HG02943 (cell line): ENCODE measurements around the gene NOMO2.
"Not testable (repeated sequence)": the region's sequence is repeated elsewhere in the genome, so short reads cannot be mapped to it uniquely, and the experiment has no call there.

Experiments
- ATAC-seq: cut with Tn5 transposase; IDR thresholded peaks from one replicate; pipeline ENCODE4 v1.9.1; 2021; ENCODE audit warnings: mild to moderate bottlenecking, low read depth, moderate library complexity; ENCODE audit not compliant: unreplicated experiment

Gene NOMO2

GRCh38 chr16:18561727-18562314 is at the start of gene NOMO2:
NOMO2 (minus strand) TSS chr16:18562097; CDS start chr16:18562040, 57 bp downstream.
- peak; percentile 95 for ATAC-seq

GRCh38 chr16:18610147-18610803 is 48.4 kb upstream of the NOMO2 start:
- ATAC-seq = not testable (repeated sequence)

DNA sequence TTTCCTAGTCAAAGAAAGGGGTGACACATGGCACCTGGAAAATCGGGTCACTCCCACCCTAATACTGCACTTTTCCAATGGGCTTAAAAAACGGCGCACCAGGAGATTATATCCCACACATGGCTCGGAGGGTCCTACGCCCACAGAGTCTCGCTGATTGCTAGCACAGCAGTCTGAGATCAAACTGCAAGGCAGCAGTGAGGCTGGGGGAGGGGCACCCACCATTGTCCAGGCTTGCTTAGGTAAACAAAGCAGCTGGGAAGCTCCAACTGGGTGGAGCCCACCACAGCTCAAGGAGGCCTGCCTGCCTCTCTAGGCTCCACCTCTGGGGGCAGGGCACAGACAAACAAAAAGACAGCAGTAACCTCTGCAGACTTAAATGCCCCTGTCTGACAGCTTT is 46.4 kb upstream of the NOMO2 start:
- not testable (repeated sequence) for ATAC-seq

DNA sequence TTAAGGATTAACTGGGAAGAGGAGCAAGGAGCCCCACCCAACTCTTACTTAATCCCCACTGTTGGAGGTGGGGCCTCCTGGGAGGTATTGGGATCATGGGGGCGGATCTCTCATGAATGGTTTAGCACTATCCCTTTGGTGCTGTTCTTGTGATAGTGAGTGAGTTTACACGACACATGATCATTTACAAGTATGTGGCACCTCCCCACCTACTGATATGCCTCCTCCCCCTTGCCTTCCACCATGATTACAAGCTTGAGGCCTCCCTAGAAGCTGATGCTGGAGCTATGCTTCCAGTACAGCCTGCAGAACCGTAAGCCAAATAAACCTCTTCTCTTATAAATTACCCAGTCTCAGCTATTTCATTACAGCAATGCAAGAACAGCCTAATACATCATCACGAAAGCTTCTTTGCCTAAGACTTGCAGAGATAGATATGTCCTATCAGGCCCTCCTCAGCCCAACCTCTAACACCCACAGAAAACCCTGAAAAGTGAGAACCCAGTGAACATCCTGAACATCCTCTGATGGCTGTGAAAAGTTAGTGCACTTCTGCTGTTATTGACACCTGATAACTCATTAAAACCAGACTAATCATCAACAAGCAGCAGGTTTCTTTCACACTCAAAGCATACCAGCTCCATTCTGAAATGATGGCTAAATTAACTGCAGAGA is 41.8 kb upstream of the NOMO2 start:
- ATAC-seq = not testable (repeated sequence)

- not testable (repeated sequence) for ATAC-seq
These were observed 36.7 kb upstream of the NOMO2 start for GRCh38 chr16:18598582-18598981.

- not testable (repeated sequence) for ATAC-seq
These were observed 35.8 kb upstream of the NOMO2 start for GRCh38 chr16:18597734-18598133.

DNA sequence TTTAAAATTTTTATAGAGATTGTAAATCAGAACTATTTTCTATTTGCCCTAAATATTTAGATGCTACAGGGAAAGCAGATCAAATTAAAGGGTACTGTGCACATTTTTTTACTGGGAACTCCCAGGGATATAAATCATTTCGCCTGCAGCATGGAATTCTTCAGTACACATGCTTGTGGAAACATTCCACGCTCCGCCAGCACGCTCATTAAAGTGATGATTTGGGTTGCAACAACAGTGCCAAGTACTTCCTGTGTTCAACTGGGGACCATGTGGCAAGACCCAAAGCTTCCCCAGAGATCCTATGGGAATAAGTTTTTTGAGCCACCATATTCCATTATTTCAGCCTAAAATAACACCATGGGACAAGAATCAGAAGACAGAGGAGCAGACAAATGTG is 35.4 kb upstream of the NOMO2 start:
- not testable (repeated sequence) for ATAC-seq

GRCh38 chr16:18595796-18596195 is 33.9 kb upstream of the NOMO2 start:
- not testable (repeated sequence) for ATAC-seq

GRCh38 chr16:18594880-18595279 is 33.0 kb upstream of the NOMO2 start:
- ATAC-seq = not testable (repeated sequence)

- ATAC-seq = not testable (repeated sequence)
These were observed 32.0 kb upstream of the NOMO2 start for GRCh38 chr16:18593904-18594303.

GRCh38 chr16:18592982-18593381 is 31.1 kb upstream of the NOMO2 start:
- ATAC-seq = not testable (repeated sequence)

DNA sequence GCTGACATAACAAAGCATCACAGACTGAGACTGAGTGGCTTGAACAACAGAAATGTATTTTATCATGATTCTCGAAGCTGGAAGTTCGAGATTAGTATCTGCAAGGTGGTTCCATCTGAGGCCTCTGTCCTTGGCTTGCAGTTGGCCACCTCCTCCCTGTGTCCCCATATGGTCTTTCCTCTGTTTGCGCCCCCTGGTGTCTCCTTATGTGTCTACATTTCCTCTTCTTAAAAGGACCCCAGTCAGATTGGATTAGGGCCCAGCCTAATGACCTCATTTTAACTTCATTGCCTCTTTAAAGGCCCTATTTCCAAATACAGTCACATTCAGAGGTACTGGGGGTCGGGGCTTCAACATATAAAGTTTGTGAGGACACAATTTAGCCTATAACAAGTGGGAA is 30.0 kb upstream of the NOMO2 start:
- ATAC-seq = not testable (repeated sequence)

DNA sequence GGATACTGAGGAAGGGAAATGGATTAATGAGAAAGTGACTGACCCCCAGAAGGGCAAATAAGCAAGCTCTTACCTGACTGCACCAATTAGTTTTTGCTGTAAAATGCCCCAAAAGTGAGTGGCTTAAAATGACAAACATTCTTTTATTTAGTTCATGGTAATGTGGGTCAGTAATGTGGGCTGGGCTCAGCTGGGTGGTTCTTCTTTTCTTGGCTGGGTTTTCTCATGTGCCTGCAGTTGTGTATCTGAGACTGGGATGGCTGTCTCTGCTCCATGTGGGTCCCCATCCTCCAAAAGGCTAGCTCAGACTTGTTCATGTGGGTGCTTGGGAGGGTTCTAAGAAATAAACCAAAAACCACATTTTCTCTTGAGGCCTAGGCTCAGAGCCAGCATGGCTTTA is 29.5 kb upstream of the NOMO2 start:
- ATAC-seq = not testable (repeated sequence)

GRCh38 chr16:18589806-18590205 is 27.9 kb upstream of the NOMO2 start:
- not testable (repeated sequence) for ATAC-seq

- not testable (repeated sequence) for ATAC-seq
These were observed 25.0 kb upstream of the NOMO2 start for GRCh38 chr16:18586560-18587540.

- ATAC-seq = not testable (repeated sequence)
These were observed 23.9 kb upstream of the NOMO2 start for GRCh38 chr16:18585789-18586188.

DNA sequence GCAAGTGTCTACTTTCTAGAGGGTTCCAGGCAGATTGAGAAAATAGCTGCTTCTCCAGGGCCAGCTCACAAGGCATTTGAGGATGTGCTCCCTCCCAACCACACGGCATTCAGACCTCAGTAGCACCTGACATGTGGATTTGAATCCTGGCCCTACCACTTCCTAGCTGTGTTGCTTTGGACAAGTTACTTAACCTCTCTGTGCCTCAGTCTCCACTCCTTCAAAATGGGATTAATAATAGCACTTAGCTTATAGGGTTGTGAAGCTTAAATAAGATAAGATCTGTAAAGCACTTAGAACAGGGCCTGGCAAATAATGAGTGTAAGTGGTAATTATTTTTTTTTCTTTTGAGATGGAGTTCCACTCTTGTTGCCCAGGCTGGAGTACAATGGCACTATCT is 21.0 kb upstream of the NOMO2 start:
- ATAC-seq = no peak

- ATAC-seq = not testable (repeated sequence)
These were observed 18.5 kb upstream of the NOMO2 start for GRCh38 chr16:18580396-18580795.

DNA sequence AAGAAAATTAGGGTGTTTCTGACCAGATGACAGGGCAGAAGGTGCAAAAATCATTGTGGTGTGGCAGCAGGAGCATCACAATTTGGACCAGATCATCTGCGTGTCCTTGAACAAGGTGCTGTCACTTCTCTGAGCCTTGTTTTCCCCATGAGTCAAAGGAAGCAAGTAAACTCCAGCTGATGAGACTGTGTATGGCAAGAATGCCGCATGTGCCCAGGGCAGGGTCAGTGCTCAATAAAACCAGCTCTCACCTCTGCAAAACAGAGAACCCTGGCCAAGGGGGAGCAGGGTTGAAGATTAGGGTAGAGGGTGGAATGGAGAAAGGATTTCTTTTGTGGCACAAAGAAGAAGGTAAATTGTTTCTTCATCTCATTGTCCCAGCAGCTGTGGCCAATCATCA is 17.4 kb upstream of the NOMO2 start:
- not testable (repeated sequence) for ATAC-seq

DNA sequence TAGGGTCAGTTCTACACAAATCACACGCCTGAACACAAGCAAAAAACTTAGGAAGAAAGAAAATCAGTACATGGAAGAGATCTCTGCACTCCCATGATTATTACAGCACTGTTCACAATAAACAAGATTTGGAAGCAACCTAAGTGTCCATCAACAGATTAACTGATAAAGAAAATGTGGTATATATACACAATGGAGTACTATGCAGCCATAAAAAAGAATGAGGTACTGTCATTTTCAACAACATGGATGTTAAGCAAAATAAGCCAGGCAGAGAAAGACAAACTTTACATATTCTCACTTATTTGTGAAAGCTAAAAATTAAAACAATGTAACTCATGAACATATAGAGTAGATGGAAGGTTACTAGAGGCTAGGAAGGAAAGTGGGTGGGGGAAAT is 16.0 kb upstream of the NOMO2 start:
- not testable (repeated sequence) for ATAC-seq
